Heart left ventricle (tissue), 16 donors: ENCODE measurements around the gene LIPC. TPM values are rescaled to one million over a fixed set of nuclear protein-coding genes. Genes with fewer than 3 reads are reported as not detected.

Source experiments
- ATAC-seq, 4 donors: fragments of 200-7000 bp; cut with Tn5 transposase; one replicate each; pipeline ENCODE4 v1.9.1; 2020 to 2022; ENCODE audit warnings: moderate library complexity in 4 of 4, mild to moderate bottlenecking in 3 of 4, moderate number of reproducible peaks in 1 of 4
- DNase-seq, 5 donors: peaks; one replicate each; pipeline ENCODE4 v3.0.0-alpha.2; 2020
- H3K27ac ChIP-seq, 12 donors: fragments of 200-600 bp; sonication (generic) in 4 of 12; one replicate each; pipeline versions ENCODE4 v1.5.0 to v1.8.0; 2016 to 2022; ENCODE audit warnings: mild to moderate bottlenecking in 2 of 12
- H3K27me3 ChIP-seq, 9 donors: fragments of 200-600 bp; sonication (generic) in 2 of 9; one replicate each; pipeline versions ENCODE4 v1.5.1 to v1.8.0; 2016 to 2022; ENCODE audit warnings: mild to moderate bottlenecking in 3 of 9
- H3K36me3 ChIP-seq, 9 donors: fragments of 200-600 bp; sonication (generic) in 2 of 9; one replicate each; pipeline versions ENCODE4 v1.5.0 to v1.8.0; 2018 to 2022; ENCODE audit warnings: mild to moderate bottlenecking in 2 of 9
- H3K4me1 ChIP-seq, 12 donors: fragments of 200-600 bp; sonication (generic) in 4 of 12; one replicate each; pipeline versions ENCODE4 v1.5.0 to v1.8.0; 2016 to 2022; ENCODE audit warnings: mild to moderate bottlenecking in 3 of 12
- H3K4me3 ChIP-seq, 12 donors: fragments of 200-600 bp; sonication (generic) in 4 of 12; one replicate each; pipeline versions ENCODE4 v1.5.0 to v1.8.0; 2017 to 2022; ENCODE audit warnings: mild to moderate bottlenecking in 9 of 12, moderate library complexity in 4 of 12
- H3K9me3 ChIP-seq, 12 donors: fragments of 200-600 bp; sonication (generic) in 4 of 12; one replicate each; pipeline versions ENCODE4 v1.5.0 to v1.8.0; 2016 to 2022; ENCODE audit warnings: mild to moderate bottlenecking in 1 of 12
- POLR2A ChIP-seq, 2 donors: fragments of 450-650 bp; IDR thresholded peaks; one replicate each; pipeline ENCODE4 v1.6.1; 2017; ENCODE audit warnings: antibody characterized with exemption in 2 of 2, mild to moderate bottlenecking in 2 of 2, moderate library complexity in 2 of 2
- WGBS, 4 donors: extraction: QIAGEN DNeasy Blood & Tissue Kit in 2 of 4; methylation state at CpG; one replicate each; pipeline versions ENCODE4 v1.1.5 to v1.1.7; 2013 to 2018; 5-methylcytosine and 5-hydroxymethylcytosine counted together
- intact Hi-C, 10 donors: fragments of 100-400 bp; cut with DNase I; formaldehyde crosslinking; loops; one replicate each; pipeline versions ENCODE4 v1.11.1 to v1.14.2; 2022
- polyA plus RNA-seq, 2 donors: library from polyadenylated mRNA; stranded (reverse); fragments of 200-250 nt; gene quantifications; one replicate each; pipeline ENCODE4 v1.2.3, GENCODE V29; 2013
- total RNA-seq, 9 donors: library from RNA; depleted of rRNA in 2 of 9; stranded (reverse); fragments of >200 nt in 2 of 9; fragmentation: NEBNext Ultra II Directional in 3 of 9; extraction: Animal tissue kit (Norgen Biotek cat#: 25700) in 3 of 9; gene quantifications; one replicate each; pipeline versions ENCODE4 v1.1.0 to v1.2.4, GENCODE V29; 2016 to 2023
- TF ChIP-seq, protein P1 (sequence below), 12 donors: fragments of 200-600 bp; sonication (generic) in 4 of 12; IDR thresholded peaks; one replicate each; pipeline versions ENCODE4 v1.5.0 to v1.8.0; 2018 to 2022; ENCODE audit warnings: antibody characterized with exemption in 12 of 12, mild to moderate bottlenecking in 5 of 12
- donor health status: ischemic (EF 13 %, LVEDD 7.1; RV severe dilation, severe dysfunction).
- donor health status: healthy with polysubstance abuse.
- donor health status: DM: no; HTN: yes; CAD: no.
- donor health status: DM: no; HTN: no; CAD: no.
- donor health status: ischemic (EF 25% LVEDD 6.9; RV normal size, moderate dysfunction).
- donor health status: ischemic (EF 25% LVEDD 5.7; RV mildly dilated, moderate dysfunction).
- donor health status: healthy.
- donor health status: DM: yes; HTN: yes; CAD: no.
- donor health status: ischemic (EF 35%, LVEDD 5.7; RV mildly dilated, moderate dysfunction).
- donor health status: nonischemic (EF 11% LVEDD 7.7; RV severe dilation, severe dysfunction).
- donor health status: DM: yes; HTN: yes; CAD: no.
- donor health status: PGD.
- donor health status: ischemic (EF 29% LVEDD 5.4; RV normal size, mild dysfunction).
- donor health status: nonischemic (EF 23%, LVEDD 6.1; RV moderate dilation, normal function).

The LIPC gene
- total and polyA plus RNA-seq, 11 donors, result 0.10 to 1.4 (median 0.55) TPM; not detected in 1

DNA sequence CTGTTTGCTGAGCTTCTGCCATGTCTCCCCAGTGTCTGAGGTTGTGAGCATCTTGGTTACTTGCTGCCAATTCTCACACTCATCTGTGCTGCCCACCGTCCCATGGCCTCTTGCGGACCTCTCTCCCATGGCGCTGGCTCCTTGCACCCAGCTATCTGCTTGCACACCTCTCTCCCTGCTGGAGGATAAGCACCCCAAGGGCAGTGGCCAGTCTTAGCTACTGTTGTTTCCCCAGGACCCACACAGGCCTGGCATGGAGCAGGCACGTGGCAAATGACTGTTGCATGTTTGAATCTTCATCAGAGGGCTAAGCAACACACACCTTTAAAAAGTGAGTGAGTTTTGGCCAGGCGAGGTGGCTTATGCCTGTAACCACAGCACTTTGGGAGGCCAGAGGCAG lies 14.7 kb downstream of the LIPC start:
- H3K36me3 ChIP-seq, result no peaks in the 10 kb centered on the region
- ATAC-seq (no peak), DNase-seq (no peak)
- no peak overlapping the region for H3K27ac ChIP-seq
- 97 to 100% (median 97%) methylated on average over 5 of the region's 5 CpGs for WGBS, 4 donors
- intact Hi-C loops, result loop anchor here in 4 of 10 donors (10.0 kb wide), 3 partner anchors 178 to 298 kb away; partner anchors contain the start of gene ADAM10 (in 2 of the 4)
- peaks cover 2 to 32% (median 12%) of the 10 kb centered on the region in 12 donors for H3K4me1 ChIP-seq
- no peaks in the 10 kb centered on the region for H3K27me3 ChIP-seq
- TF ChIP-seq POLR2A (IDR thresholded peaks at IDR 0.05), result no peak
- TF ChIP-seq, protein P1, sequence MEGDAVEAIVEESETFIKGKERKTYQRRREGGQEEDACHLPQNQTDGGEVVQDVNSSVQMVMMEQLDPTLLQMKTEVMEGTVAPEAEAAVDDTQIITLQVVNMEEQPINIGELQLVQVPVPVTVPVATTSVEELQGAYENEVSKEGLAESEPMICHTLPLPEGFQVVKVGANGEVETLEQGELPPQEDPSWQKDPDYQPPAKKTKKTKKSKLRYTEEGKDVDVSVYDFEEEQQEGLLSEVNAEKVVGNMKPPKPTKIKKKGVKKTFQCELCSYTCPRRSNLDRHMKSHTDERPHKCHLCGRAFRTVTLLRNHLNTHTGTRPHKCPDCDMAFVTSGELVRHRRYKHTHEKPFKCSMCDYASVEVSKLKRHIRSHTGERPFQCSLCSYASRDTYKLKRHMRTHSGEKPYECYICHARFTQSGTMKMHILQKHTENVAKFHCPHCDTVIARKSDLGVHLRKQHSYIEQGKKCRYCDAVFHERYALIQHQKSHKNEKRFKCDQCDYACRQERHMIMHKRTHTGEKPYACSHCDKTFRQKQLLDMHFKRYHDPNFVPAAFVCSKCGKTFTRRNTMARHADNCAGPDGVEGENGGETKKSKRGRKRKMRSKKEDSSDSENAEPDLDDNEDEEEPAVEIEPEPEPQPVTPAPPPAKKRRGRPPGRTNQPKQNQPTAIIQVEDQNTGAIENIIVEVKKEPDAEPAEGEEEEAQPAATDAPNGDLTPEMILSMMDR (IDR thresholded peaks at IDR 0.05), result no peak
- no peaks in the 10 kb centered on the region for H3K9me3 ChIP-seq
- H3K4me3 ChIP-seq, result no peak overlapping the region

DNA sequence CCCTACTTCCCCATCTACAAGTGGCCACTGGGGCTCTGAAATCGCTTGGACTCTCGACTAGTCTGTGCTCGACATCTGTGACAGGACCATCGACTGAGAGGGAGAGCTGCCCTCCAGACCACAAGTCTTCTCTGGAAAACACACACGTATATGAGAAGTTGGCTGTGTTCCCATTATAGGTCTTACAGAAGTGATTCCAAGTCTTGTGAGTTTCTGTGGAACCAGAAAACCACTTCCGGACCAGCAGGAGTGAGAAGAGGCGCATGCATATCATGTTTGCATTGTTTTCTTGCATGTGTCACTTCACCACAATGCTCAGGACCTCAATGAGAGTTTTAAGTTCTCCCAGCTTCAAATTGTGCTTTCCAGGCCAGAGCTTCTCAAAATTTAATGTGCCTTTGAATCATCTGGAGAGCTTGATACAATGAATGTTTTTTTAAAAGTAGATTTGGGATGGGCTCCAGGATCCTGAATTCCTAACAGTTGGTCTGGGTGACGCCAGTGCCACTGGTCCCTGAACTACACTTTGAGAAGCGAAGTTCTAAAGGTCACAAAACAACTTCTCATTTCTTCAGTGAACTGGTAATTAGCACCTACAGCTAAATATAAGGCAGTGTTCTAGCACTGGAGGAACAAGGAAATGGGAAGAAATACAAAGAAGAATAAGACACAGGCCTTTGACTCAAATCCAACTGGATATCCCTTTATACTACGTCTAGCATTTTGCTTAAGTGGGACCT lies 15.7 kb downstream of the LIPC start:
- Histone ChIP-seq H3K4me1 (peaks cover 0 to 23% (median 6%) of the 10 kb centered on the region in 12 donors), H3K9me3 (no peaks in the 10 kb centered on the region), H3K4me3 (no peak overlapping the region), H3K27ac (peak overlapping the region in 3 of 12 donors; percentile 0 to 14 (median 13)), H3K27me3 (no peaks in the 10 kb centered on the region), H3K36me3 (no peaks in the 10 kb centered on the region)
- WGBS, 4 donors, result 75 to 83% (median 81%) methylated on average over 10 of the region's 10 CpGs
- DNase-seq, result no peak
- intact Hi-C loops, result loop anchor here in 5 of 10 donors (2.0 to 10.0 kb wide), 4 partner anchors 35 to 297 kb away; partner anchors contain the start of gene ADAM10 (in 2 of the 5)
- TF ChIP-seq, protein P1 (IDR thresholded peaks at IDR 0.05), result no peak
- TF ChIP-seq POLR2A (IDR thresholded peaks at IDR 0.05), result no peak
- peak in 1 of 4 donors; percentile 28 for ATAC-seq

DNA sequence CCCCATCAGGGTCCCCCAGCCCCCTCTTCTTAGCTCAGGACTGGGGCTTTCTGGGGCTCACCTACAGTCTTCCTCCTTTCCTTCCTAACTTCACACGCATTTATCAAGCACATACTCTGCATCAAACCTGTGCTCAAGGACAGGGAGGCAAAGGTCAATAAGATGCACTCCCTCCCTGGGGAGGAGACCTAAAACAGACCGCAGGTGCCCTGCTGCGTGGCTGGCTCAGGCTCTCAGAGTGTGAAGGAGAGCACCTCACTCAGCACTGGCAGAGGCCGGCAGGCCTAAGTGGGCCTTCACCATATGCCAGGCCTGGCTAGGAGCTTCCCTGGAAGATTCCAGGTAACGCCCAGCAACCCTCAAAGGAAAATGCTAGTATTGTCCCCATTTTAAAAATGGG lies 16.5 kb downstream of the LIPC start:
- H3K27me3 ChIP-seq, result no peaks in the 10 kb centered on the region
- ATAC-seq, result no peak
- H3K4me3 ChIP-seq, result no peak overlapping the region
- DNase-seq, result no peak
- intact Hi-C loops, result loop anchor here in 5 of 10 donors (2.0 to 10.0 kb wide), 4 partner anchors 34 to 296 kb away; partner anchors contain the start of gene ADAM10 (in 2 of the 5)
- H3K4me1 ChIP-seq, result peaks cover 0 to 21% (median 6%) of the 10 kb centered on the region in 12 donors
- no peaks in the 10 kb centered on the region for H3K9me3 ChIP-seq
- WGBS, 4 donors, result 93 to 95% (median 94%) methylated on average over 5 of the region's 5 CpGs
- H3K36me3 ChIP-seq, result no peaks in the 10 kb centered on the region
- TF ChIP-seq POLR2A (IDR thresholded peaks at IDR 0.05), result no peak
- TF ChIP-seq, protein P1 (IDR thresholded peaks at IDR 0.05), result no peak
- no peak overlapping the region for H3K27ac ChIP-seq

DNA sequence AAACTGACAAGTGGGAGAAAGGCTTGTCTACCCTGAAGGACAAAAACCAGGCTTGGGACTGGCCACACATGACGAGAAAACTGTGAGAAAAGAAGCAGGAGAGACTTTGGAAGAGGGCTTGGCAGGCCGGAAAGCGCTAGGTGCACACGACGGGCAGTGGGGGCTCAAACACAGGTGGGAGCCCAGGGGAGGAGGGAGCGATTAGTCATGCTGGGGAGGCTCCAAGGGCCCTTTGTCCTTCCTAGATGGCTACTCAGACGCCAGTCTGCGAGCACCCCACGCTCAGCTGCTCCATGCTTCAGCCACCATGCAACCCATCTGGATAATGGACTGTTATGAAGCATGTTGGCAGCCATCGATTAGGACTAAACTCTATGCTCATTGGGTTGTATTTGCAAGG lies 17.1 kb downstream of the LIPC start:
- no peaks in the 10 kb centered on the region for H3K9me3 ChIP-seq
- WGBS, 4 donors, result 78 to 93% (median 87%) methylated on average over 9 to 10 of the region's 10 CpGs
- intact Hi-C loops, result loop anchor here in 5 of 10 donors (2.0 to 10.0 kb wide), 4 partner anchors 34 to 296 kb away; partner anchors contain the start of gene ADAM10 (in 2 of the 5)

More for the DNA sequence above, 17.1 kb downstream of the LIPC start:
- Histone ChIP-seq H3K4me1 (peaks cover 0 to 21% (median 6%) of the 10 kb centered on the region in 12 donors), H3K27ac (no peak overlapping the region), H3K4me3 (no peak overlapping the region), H3K36me3 (no peaks in the 10 kb centered on the region), H3K27me3 (no peaks in the 10 kb centered on the region)
- no peak for ATAC-seq
- no peak for DNase-seq
- TF ChIP-seq, protein P1 (IDR thresholded peaks at IDR 0.05), result no peak
- no peak for TF ChIP-seq POLR2A (IDR thresholded peaks at IDR 0.05)
